Activated T-helper 1 cell treated with anti-CD3 and anti-CD28 coated beads, Interleukin-12 subunit alpha, Interleukin-12 subunit beta, Interleukin-2, Interleukin-4 antibody, amounts not matched to agents 30 ng/mL and 10 ng/mL and 1 ng/mL, durations not matched to agents 14 hours and 24 hours and 36 hours (primary cell): Measurements from ENCODE around the gene SNTG2. TPM values are rescaled to one million over a fixed set of nuclear protein-coding genes. Genes with fewer than 3 reads are reported as not detected.
"Not testable (repeated sequence)": the region's sequence is repeated elsewhere in the genome, so short reads cannot be mapped to it uniquely, and the experiment has no call there.

Experiments
- DNase-seq: peaks from one replicate; pipeline ENCODE4 v3.0.0; 2021; ENCODE audit warnings: low spot score
- H3K27ac Mint-ChIP-seq: one replicate; pipeline ENCODE4 v1.8.0; 2021; ENCODE audit warnings: mild to moderate bottlenecking, mixed read lengths
- H3K27me3 Mint-ChIP-seq: one replicate; pipeline ENCODE4 v1.8.0; 2022; ENCODE audit warnings: mild to moderate bottlenecking, moderate library complexity, mixed read lengths; ENCODE audit not compliant: insufficient read depth
- H3K36me3 Mint-ChIP-seq: one replicate; pipeline ENCODE4 v1.8.0; 2021; ENCODE audit warnings: low read depth, mixed read lengths
- H3K4me1 Mint-ChIP-seq: one replicate; pipeline ENCODE4 v1.8.0; 2021; ENCODE audit warnings: low read depth, mixed read lengths
- H3K4me3 Mint-ChIP-seq: one replicate; pipeline ENCODE4 v1.8.0; 2021; ENCODE audit warnings: mild to moderate bottlenecking, moderate library complexity, mixed read lengths
- H3K9me3 Mint-ChIP-seq: one replicate; pipeline ENCODE4 v1.8.0; 2021; ENCODE audit warnings: mixed read lengths
- intact Hi-C: fragments of 100-400 bp; cut with micrococcal nuclease; formaldehyde crosslinking; loops from one replicate; pipeline ENCODE4 v1.15.1; 2024
- total RNA-seq: library from RNA; stranded (reverse); gene quantifications from 2 replicates; pipeline ENCODE4 v1.2.3, GENCODE V29; 2022

The SNTG2 gene
- total RNA-seq, 1 donor from 2014 or later, result not detected

- DNase-seq, H3K4me3 Mint-ChIP-seq, H3K4me1 Mint-ChIP-seq, H3K27ac Mint-ChIP-seq, H3K36me3 Mint-ChIP-seq, intact Hi-C loops, H3K27me3 Mint-ChIP-seq, H3K9me3 Mint-ChIP-seq: not testable (repeated sequence)
Measured at GRCh38 chr2:1229596-1229995, 278.9 kb downstream of the SNTG2 start.

DNA sequence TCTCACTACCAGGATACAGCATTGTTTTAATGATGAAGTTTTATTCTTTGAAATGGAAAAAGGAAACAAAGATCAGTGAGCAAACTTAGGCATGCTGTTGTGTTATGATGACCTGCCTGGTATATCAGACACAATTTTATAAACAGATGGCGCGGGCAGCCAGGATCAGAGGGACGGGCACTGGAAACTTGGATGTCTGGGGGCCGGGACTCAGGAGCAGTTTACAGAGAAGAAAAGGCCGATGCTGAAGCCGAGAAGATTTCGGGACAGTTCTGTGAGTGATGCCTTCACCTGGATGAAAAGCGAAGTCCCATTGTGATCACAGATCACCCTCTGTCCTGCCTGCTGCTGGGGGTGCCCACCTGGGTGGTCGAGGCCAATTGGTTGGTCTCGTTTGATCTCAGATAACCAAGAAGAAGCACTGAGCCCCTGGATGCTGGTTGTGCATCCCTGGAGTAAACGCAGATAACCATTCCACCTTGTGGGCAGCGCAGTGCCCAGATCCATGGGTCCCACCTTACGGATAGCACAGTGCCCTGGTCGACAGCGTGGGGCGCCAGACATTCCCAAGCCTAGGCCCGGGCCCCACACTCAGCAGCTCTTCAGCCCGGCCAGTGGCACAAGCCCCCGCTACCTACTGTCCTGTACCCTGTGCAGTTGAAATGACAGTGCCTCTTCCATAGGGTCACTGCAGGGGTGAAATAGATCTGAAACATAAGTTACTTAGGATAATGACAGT, 279.7 kb downstream of the SNTG2 start:
- no peaks in the 10 kb centered on the region for H3K27me3 Mint-ChIP-seq
- no peaks in the 10 kb centered on the region for H3K36me3 Mint-ChIP-seq
- no peak overlapping the region for H3K27ac Mint-ChIP-seq
- no peak overlapping the region for H3K4me3 Mint-ChIP-seq
- intact Hi-C loops, result no loop called here
- H3K4me1 Mint-ChIP-seq, result no peaks in the 10 kb centered on the region
- H3K9me3 Mint-ChIP-seq, result no peaks in the 10 kb centered on the region
- no peak for DNase-seq

DNA sequence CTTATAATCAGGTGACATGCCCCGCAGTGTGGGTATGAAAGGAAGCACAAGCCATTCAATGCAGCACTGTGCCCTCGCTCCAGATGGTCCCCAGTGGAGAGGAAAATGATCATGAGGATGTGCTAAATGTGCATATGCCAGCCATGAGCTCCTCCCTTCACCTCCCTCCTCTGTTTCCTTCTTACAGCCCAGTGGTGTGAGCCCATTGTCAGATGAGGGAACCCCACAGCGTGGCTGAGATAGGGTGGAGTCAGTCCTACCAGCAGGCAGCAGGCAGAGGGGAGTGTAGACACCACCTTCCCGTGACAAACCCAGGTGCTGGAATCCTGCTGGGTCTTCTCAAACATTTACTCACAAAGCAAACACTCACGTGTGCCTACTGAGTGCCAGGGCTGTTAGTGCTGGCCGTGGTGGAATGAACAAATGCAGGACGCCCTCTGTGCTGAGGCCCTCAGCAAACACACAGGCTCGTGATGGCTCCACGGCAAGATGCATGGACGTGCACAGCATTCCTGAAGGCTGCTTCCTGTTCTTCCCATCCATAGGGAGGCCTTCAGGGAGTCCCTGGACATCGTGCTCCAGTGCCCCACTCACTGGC, 280.9 kb downstream of the SNTG2 start:
- intact Hi-C loops, result no loop called here
- Mint-ChIP-seq H3K9me3 (no peaks in the 10 kb centered on the region), H3K36me3 (no peaks in the 10 kb centered on the region), H3K4me1 (no peaks in the 10 kb centered on the region), H3K27me3 (no peaks in the 10 kb centered on the region), H3K27ac (no peak overlapping the region), H3K4me3 (no peak overlapping the region)
- DNase-seq, result no peak

DNA sequence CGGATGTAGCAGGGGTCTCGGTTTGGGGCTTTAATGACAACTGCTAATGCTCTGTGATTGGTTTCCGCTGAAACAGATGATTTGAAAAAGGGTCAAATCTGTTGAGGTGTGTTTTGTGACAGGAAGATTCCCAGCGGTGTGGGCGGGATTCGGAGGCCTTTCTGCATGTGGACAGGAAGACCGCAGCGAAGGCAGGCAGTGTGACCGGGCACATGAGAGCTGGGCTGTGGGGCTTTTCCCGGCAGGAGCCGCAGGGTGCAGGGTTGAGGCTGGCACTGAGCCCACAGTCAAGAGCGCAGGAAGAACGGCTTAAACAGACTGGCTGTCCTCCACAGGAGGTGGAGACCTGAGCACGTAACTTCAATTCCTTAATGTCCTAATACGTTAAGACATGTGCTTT, 282.6 kb downstream of the SNTG2 start:
- H3K27ac Mint-ChIP-seq, result no peak overlapping the region
- H3K36me3 Mint-ChIP-seq, result no peaks in the 10 kb centered on the region
- DNase-seq, result no peak
- H3K4me3 Mint-ChIP-seq, result no peak overlapping the region
- H3K4me1 Mint-ChIP-seq, result no peaks in the 10 kb centered on the region
- H3K9me3 Mint-ChIP-seq, result no peaks in the 10 kb centered on the region
- no peaks in the 10 kb centered on the region for H3K27me3 Mint-ChIP-seq
- intact Hi-C loops, result no loop called here

DNA sequence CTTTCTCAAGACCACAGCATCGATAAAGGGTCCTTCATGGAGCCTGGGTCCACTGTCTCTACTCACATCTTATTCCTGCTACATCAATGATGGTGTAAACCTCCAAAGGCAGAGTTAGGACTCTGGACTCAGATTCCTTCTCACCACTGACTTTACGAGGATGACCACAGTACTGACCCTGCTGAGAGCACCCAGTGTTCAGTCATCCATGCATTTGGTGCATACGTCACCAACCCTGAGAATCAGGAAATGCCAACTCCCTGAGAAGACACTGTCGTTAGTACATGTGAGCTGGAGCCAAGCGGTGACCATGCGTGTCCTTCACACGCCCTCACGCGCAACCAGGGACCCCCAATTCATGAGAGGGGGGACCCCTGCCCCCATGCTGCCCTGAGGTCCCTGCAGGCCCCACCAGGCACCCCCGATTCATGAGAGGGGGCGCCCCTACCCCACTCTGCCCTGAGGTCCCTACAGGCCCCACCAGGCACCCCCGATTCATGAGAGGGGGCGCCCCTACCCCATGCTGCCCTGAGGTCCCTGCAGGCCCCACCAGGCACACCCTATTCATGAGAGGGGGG, 284.2 kb downstream of the SNTG2 start:
- Mint-ChIP-seq H3K4me1 (no peaks in the 10 kb centered on the region), H3K36me3 (no peaks in the 10 kb centered on the region), H3K27me3 (no peaks in the 10 kb centered on the region), H3K4me3 (no peak overlapping the region), H3K27ac (no peak overlapping the region), H3K9me3 (no peaks in the 10 kb centered on the region)
- intact Hi-C loops, result no loop called here
- no peak for DNase-seq

GRCh38 chr2:1235806-1236205, 285.2 kb downstream of the SNTG2 start:
- H3K27ac Mint-ChIP-seq, result no peak overlapping the region
- H3K4me1 Mint-ChIP-seq, result no peaks in the 10 kb centered on the region
- intact Hi-C loops, result no loop called here
- DNase-seq, result no peak
- H3K36me3 Mint-ChIP-seq, result no peaks in the 10 kb centered on the region
- no peaks in the 10 kb centered on the region for H3K27me3 Mint-ChIP-seq
- H3K9me3 Mint-ChIP-seq, result no peaks in the 10 kb centered on the region
- H3K4me3 Mint-ChIP-seq, result no peak overlapping the region

DNA sequence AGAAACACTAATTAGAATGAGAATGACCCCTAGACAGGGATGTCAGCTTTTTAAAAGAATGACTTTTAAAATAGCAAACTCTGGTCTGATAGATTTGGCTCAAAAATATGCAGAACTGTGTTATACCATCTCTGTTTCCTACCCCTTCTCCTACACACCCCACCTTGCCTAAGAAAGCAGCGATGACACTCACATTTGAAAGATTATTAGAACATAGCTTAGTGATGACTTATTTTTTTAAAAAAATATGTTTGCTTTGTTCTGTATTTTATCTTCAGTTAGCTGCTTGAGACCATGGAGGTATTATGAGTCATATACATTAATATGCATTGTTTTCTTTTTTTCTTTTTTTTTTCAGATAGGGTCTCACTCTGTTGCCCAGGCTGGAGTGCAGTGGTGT, 286.0 kb downstream of the SNTG2 start:
- Mint-ChIP-seq H3K4me1 (no peaks in the 10 kb centered on the region), H3K4me3 (no peak overlapping the region), H3K36me3 (no peaks in the 10 kb centered on the region), H3K27ac (no peak overlapping the region), H3K9me3 (no peaks in the 10 kb centered on the region), H3K27me3 (no peaks in the 10 kb centered on the region)
- no peak for DNase-seq
- intact Hi-C loops, result no loop called here

GRCh38 chr2:1237783-1238182, 287.1 kb downstream of the SNTG2 start:
- H3K27me3 Mint-ChIP-seq, result no peaks in the 10 kb centered on the region
- H3K4me3 Mint-ChIP-seq, result no peak overlapping the region
- no peak for DNase-seq
- H3K36me3 Mint-ChIP-seq, result no peaks in the 10 kb centered on the region
- no peaks in the 10 kb centered on the region for H3K4me1 Mint-ChIP-seq
- no peaks in the 10 kb centered on the region for H3K9me3 Mint-ChIP-seq
- no peak overlapping the region for H3K27ac Mint-ChIP-seq
- intact Hi-C loops, result no loop called here

DNA sequence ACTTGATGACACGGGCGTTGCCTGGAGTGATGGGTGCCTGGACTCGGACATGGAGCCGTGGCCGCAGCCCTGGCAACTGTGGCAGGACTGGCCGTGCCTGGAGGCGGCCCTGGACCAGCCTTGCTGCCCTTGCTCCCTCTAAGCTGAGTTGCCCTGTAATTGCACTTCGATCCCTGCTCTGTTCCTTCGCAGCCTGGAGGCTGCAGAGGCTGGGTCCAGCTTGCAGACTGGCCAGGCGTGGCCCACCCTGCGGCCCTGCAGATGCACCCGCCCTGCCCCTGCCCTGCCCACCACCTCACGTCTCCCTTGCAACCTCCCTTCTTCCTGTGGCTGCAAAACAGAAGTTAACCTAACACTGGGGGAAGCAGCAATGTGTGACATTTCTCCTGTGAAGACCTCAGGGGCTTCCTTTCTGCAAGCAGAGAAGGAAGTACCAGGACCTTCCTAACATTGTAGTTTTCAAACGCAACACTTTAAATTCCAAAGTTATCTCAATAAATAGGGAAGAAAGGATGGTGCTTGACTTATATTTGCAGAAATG, 288.0 kb downstream of the SNTG2 start:
- no peak overlapping the region for H3K27ac Mint-ChIP-seq
- H3K4me1 Mint-ChIP-seq, result no peaks in the 10 kb centered on the region
- no peaks in the 10 kb centered on the region for H3K27me3 Mint-ChIP-seq
- H3K9me3 Mint-ChIP-seq, result no peaks in the 10 kb centered on the region
- no peak overlapping the region for H3K4me3 Mint-ChIP-seq
- no peak for DNase-seq
- no peaks in the 10 kb centered on the region for H3K36me3 Mint-ChIP-seq
- intact Hi-C loops, result no loop called here

GRCh38 chr2:1245193-1245592, 294.5 kb downstream of the SNTG2 start:
- no peak overlapping the region for H3K4me3 Mint-ChIP-seq
- DNase-seq, result no peak
- H3K36me3 Mint-ChIP-seq, result no peaks in the 10 kb centered on the region
- no peaks in the 10 kb centered on the region for H3K9me3 Mint-ChIP-seq
- H3K27ac Mint-ChIP-seq, result no peak overlapping the region
- intact Hi-C loops, result no loop called here
- peaks cover 1% of the 10 kb centered on the region for H3K4me1 Mint-ChIP-seq
- H3K27me3 Mint-ChIP-seq, result peaks cover 2% of the 10 kb centered on the region

GRCh38 chr2:1246239-1246638, 295.6 kb downstream of the SNTG2 start:
- Mint-ChIP-seq H3K27ac (no peak overlapping the region), H3K36me3 (no peaks in the 10 kb centered on the region), H3K4me1 (peaks cover 7% of the 10 kb centered on the region), H3K9me3 (no peaks in the 10 kb centered on the region), H3K4me3 (no peak overlapping the region), H3K27me3 (peaks cover 4% of the 10 kb centered on the region)
- no peak for DNase-seq
- intact Hi-C loops, result no loop called here

DNA sequence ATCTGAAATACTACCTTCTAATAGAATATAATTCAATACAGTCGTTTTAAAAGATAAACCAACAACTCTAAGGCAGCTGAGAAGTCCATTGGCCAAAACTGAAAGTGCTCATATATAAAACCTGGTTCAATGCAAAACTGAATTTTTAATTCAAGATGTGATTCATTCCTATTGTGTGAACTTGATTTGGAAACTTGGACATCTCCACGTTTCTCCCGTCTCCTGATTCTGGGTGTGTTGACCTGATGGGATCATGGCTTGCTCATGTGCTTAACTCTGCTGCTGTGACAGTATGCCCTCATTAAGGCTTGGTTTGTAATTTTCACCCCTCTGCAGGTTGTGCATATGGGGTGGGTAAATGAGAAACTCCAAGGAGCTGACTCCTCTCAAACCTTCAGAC, 296.3 kb downstream of the SNTG2 start:
- intact Hi-C loops, result no loop called here
- H3K27me3 Mint-ChIP-seq, result peaks cover 4% of the 10 kb centered on the region
- peaks cover 7% of the 10 kb centered on the region for H3K4me1 Mint-ChIP-seq
- H3K36me3 Mint-ChIP-seq, result no peaks in the 10 kb centered on the region
- no peaks in the 10 kb centered on the region for H3K9me3 Mint-ChIP-seq
- no peak for DNase-seq
- no peak overlapping the region for H3K27ac Mint-ChIP-seq
- H3K4me3 Mint-ChIP-seq, result no peak overlapping the region

GRCh38 chr2:1248187-1248586, 297.5 kb downstream of the SNTG2 start:
- intact Hi-C loops, result no loop called here
- peaks cover 4% of the 10 kb centered on the region for H3K27me3 Mint-ChIP-seq
- DNase-seq, result no peak

More at GRCh38 chr2:1248187-1248586, 297.5 kb downstream of the SNTG2 start:
- H3K36me3 Mint-ChIP-seq, result no peaks in the 10 kb centered on the region
- peaks cover 7% of the 10 kb centered on the region for H3K4me1 Mint-ChIP-seq
- no peak overlapping the region for H3K4me3 Mint-ChIP-seq
- no peaks in the 10 kb centered on the region for H3K9me3 Mint-ChIP-seq
- no peak overlapping the region for H3K27ac Mint-ChIP-seq
